ENCODE data around the gene FBN1. TPM values are rescaled to one million over a fixed set of nuclear protein-coding genes. Genes with fewer than 3 reads are reported as not detected.

FBN1 gene
- total RNA-seq, 4 donors from 2014 or later = 113 to 147 (median 120) TPM

GRCh38 chr15:48520376-48521155 lies 124.9 kb downstream of the FBN1 start:
- DNase-seq = peak in 1 of 2 donors; percentile 14
- H3K27ac ChIP-seq = peak overlapping the region in 2 of 3 donors; percentile 43 to 54
- H3K36me3 ChIP-seq = no peaks in the 10 kb centered on the region
- intact Hi-C loops (cut with DNase I) = no loop called here
- H3K27me3 ChIP-seq = no peaks in the 10 kb centered on the region
- WGBS, 2 donors = 77 to 84% methylated on average over 14 to 15 of the region's 15 CpGs
- TF ChIP-seq CTCF (IDR thresholded peaks at IDR 0.05) (no peak), POLR2A (IDR thresholded peaks at IDR 0.05) (no peak)
- H3K4me1 ChIP-seq = peaks cover 13 to 16% of the 10 kb centered on the region in 2 donors
- no peaks in the 10 kb centered on the region for H3K9me3 ChIP-seq
- H3K4me3 ChIP-seq (replicated peaks in 1 of 3) = no peak overlapping the region

GRCh38 chr15:48516121-48516520 lies 129.4 kb downstream of the FBN1 start:
- Histone ChIP-seq H3K36me3 (peaks cover 0 to 13% of the 10 kb centered on the region in 2 donors), H3K9me3 (no peaks in the 10 kb centered on the region), H3K4me3 (replicated peaks in 1 of 3) (no peak overlapping the region), H3K27ac (no peak overlapping the region), H3K4me1 (peaks cover 13 to 16% of the 10 kb centered on the region in 2 donors), H3K27me3 (no peaks in the 10 kb centered on the region)
- 81 to 93% methylated on average over 3 of the region's 3 CpGs for WGBS, 2 donors
- no peak for DNase-seq
- intact Hi-C loops (cut with DNase I) = no loop called here
- TF ChIP-seq CTCF (IDR thresholded peaks at IDR 0.05) (no peak), POLR2A (IDR thresholded peaks at IDR 0.05) (no peak)

GRCh38 chr15:48515500-48515899 lies 130.0 kb downstream of the FBN1 start:
- Histone ChIP-seq H3K9me3 (no peaks in the 10 kb centered on the region), H3K36me3 (peaks cover 0 to 13% of the 10 kb centered on the region in 2 donors), H3K4me1 (peaks cover 9 to 12% of the 10 kb centered on the region in 2 donors), H3K27ac (no peak overlapping the region), H3K27me3 (no peaks in the 10 kb centered on the region), H3K4me3 (replicated peaks in 1 of 3) (no peak overlapping the region)
- DNase-seq = no peak
- intact Hi-C loops (cut with DNase I) = no loop called here
- WGBS, 2 donors = 77 to 85% methylated on average over 2 of the region's 2 CpGs
- TF ChIP-seq POLR2A (IDR thresholded peaks at IDR 0.05) = no peak
- TF ChIP-seq CTCF (IDR thresholded peaks at IDR 0.05) = no peak

GRCh38 chr15:48514103-48514816 lies 131.2 kb downstream of the FBN1 start:
- Histone ChIP-seq H3K4me3 (replicated peaks in 1 of 3) (no peak overlapping the region), H3K27me3 (no peaks in the 10 kb centered on the region), H3K4me1 (peaks cover 0 to 1% of the 10 kb centered on the region in 2 donors), H3K36me3 (peaks cover 0 to 13% of the 10 kb centered on the region in 2 donors), H3K9me3 (no peaks in the 10 kb centered on the region), H3K27ac (no peak overlapping the region)
- intact Hi-C loops (cut with DNase I) = no loop called here
- TF ChIP-seq CTCF (IDR thresholded peaks at IDR 0.05) (no peak), POLR2A (IDR thresholded peaks at IDR 0.05) (no peak)
- 98% methylated on average over 2 of the region's 2 CpGs for WGBS, 2 donors
- no peak for DNase-seq

GRCh38 chr15:48510976-48511375 lies 134.5 kb downstream of the FBN1 start:
- Histone ChIP-seq H3K4me1 (peaks cover 4 to 13% of the 10 kb centered on the region in 2 donors), H3K27me3 (no peaks in the 10 kb centered on the region), H3K4me3 (replicated peaks in 1 of 3) (no peak overlapping the region), H3K27ac (no peak overlapping the region), H3K36me3 (peaks cover 0 to 13% of the 10 kb centered on the region in 2 donors), H3K9me3 (no peaks in the 10 kb centered on the region)
- 83% methylated on average over 6 of the region's 6 CpGs for WGBS, 2 donors
- no peak for DNase-seq
- TF ChIP-seq POLR2A (IDR thresholded peaks at IDR 0.05) = no peak
- no peak for TF ChIP-seq CTCF (IDR thresholded peaks at IDR 0.05)
- intact Hi-C loops (cut with DNase I) = no loop called here

All from thyroid gland (tissue), 4 donors.